Small intestine (tissue), 7 donors: ENCODE results near the gene PTPRG. TPM values are rescaled to one million over a fixed set of nuclear protein-coding genes. Genes with fewer than 3 reads are reported as not detected.

Source experiments
- DNase-seq, 2 donors: peaks; one replicate each; pipeline versions ENCODE4 v3.0.0 to v3.0.0-alpha.2; 2013
- FAIRE-seq: peaks from 2 replicates; lab custom pipeline; 2012; peaks lifted over from hg19 to GRCh38; lab: Jason Lieb, UNC
- H3K27ac ChIP-seq, 3 donors: one replicate each; pipeline ENCODE4 v1.5.1; 2013; ENCODE audit warnings: low read length in 2 of 3, mild to moderate bottlenecking in 2 of 3, control low read depth in 1 of 3, inconsistent platforms in 1 of 3, low read depth in 1 of 3, moderate library complexity in 1 of 3
- H3K27me3 ChIP-seq, 3 donors: one replicate each; pipeline ENCODE4 v1.6.1; 2013; ENCODE audit warnings: low read length in 3 of 3, inconsistent platforms in 1 of 3; ENCODE audit not compliant: control insufficient read depth in 3 of 3, insufficient read depth in 3 of 3
- H3K36me3 ChIP-seq, 3 donors: one replicate each; pipeline ENCODE4 v1.6.1; 2013; ENCODE audit warnings: low read length in 3 of 3, inconsistent platforms in 1 of 3, low read depth in 1 of 3, mild to moderate bottlenecking in 1 of 3, moderate library complexity in 1 of 3; ENCODE audit not compliant: control insufficient read depth in 3 of 3, insufficient read depth in 2 of 3
- H3K4me1 ChIP-seq, 3 donors: one replicate each; pipeline ENCODE4 v1.6.1; 2013; ENCODE audit warnings: low read length in 2 of 3, inconsistent platforms in 1 of 3, low read depth in 1 of 3, mild to moderate bottlenecking in 1 of 3, moderate library complexity in 1 of 3; ENCODE audit not compliant: control insufficient read depth in 3 of 3, insufficient read depth in 2 of 3
- H3K4me3 ChIP-seq, 3 donors: one replicate each; pipeline ENCODE4 v1.5.1; 2013; ENCODE audit warnings: low read length in 3 of 3, control low read depth in 1 of 3, inconsistent platforms in 1 of 3, low read depth in 1 of 3, mild to moderate bottlenecking in 1 of 3, moderate library complexity in 1 of 3
- H3K9me3 ChIP-seq, 2 donors: one replicate each; pipeline ENCODE4 v1.6.1; 2013; ENCODE audit warnings: low read depth in 1 of 2, low read length in 1 of 2; ENCODE audit not compliant: control insufficient read depth in 2 of 2, insufficient read depth in 1 of 2
- WGBS, 3 donors: extraction: QIAGEN DNeasy Blood & Tissue Kit; methylation state at CpG; one replicate each; pipeline ENCODE4 v1.1.7; 2013; 5-methylcytosine and 5-hydroxymethylcytosine counted together
- polyA plus RNA-seq, 4 donors: library from polyadenylated mRNA; stranded (reverse) in 3 of 4; unstranded in 1 of 4; fragments of 200-250 nt in 3 of 4; fragments of 120-200 nt in 1 of 4; gene quantifications; one replicate each; pipeline versions ENCODE4 v1.2.1 to v1.2.3, GENCODE V29; 2013
- donor health status: healthy with polysubstance abuse.
- donor health status: control.
- donor health status: control.
- donor health status: Bipolar disorder and iron deficiency.
- donor health status: healthy.

PTPRG gene
- polyA plus RNA-seq, 4 donors, result 0.81 to 18.3 (median 5.6) TPM

GRCh38 chr3:61727435-61727834, 166.1 kb downstream of the PTPRG start:
- Histone ChIP-seq H3K27me3 (no peaks in the 10 kb centered on the region), H3K27ac (no peak overlapping the region), H3K36me3 (no peaks in the 10 kb centered on the region), H3K9me3 (no peaks in the 10 kb centered on the region), H3K4me1 (peaks cover 4 to 22% (median 4%) of the 10 kb centered on the region in 3 donors), H3K4me3 (no peak overlapping the region)
- FAIRE-seq, result no peak
- WGBS, 3 donors, result 76 to 82% (median 77%) methylated on average over 5 of the region's 5 CpGs
- DNase-seq, result peak in 1 of 2 donors; percentile 26

- FAIRE-seq (no peak), DNase-seq (no peak)
- Histone ChIP-seq H3K9me3 (no peaks in the 10 kb centered on the region), H3K36me3 (no peaks in the 10 kb centered on the region), H3K27me3 (no peaks in the 10 kb centered on the region), H3K27ac (no peak overlapping the region), H3K4me1 (peaks cover 4 to 26% (median 8%) of the 10 kb centered on the region in 3 donors), H3K4me3 (no peak overlapping the region)
- 62 to 76% (median 67%) methylated on average over 6 of the region's 6 CpGs for WGBS, 3 donors
Measured at GRCh38 chr3:61729038-61729634, 167.8 kb downstream of the PTPRG start.

GRCh38 chr3:61730056-61730455, 168.7 kb downstream of the PTPRG start:
- Histone ChIP-seq H3K9me3 (no peaks in the 10 kb centered on the region), H3K27ac (no peak overlapping the region), H3K4me3 (no peak overlapping the region), H3K27me3 (no peaks in the 10 kb centered on the region), H3K4me1 (peaks cover 4 to 26% (median 8%) of the 10 kb centered on the region in 3 donors), H3K36me3 (no peaks in the 10 kb centered on the region)
- whole genome bisulfite sequencing, 3 donors, result 64 to 71% (median 65%) methylated on average over 4 of the region's 4 CpGs
- no peak for DNase-seq
- no peak for FAIRE-seq

GRCh38 chr3:61730577-61731231, 169.3 kb downstream of the PTPRG start:
- 22 to 39% (median 35%) methylated on average over 2 of the region's 2 CpGs for WGBS, 3 donors
- no peak overlapping the region for H3K4me3 ChIP-seq
- no peak for FAIRE-seq

GRCh38 chr3:61733000-61733399, 171.6 kb downstream of the PTPRG start:
- WGBS, 3 donors, result 20 to 43% (median 35%) methylated on average over 1 of the region's 1 CpG
- H3K27me3 ChIP-seq, result no peaks in the 10 kb centered on the region
- H3K27ac ChIP-seq, result no peak overlapping the region
- H3K4me1 ChIP-seq, result peaks cover 4 to 14% (median 8%) of the 10 kb centered on the region in 3 donors
- H3K36me3 ChIP-seq, result no peaks in the 10 kb centered on the region
- no peaks in the 10 kb centered on the region for H3K9me3 ChIP-seq
- no peak for FAIRE-seq
- H3K4me3 ChIP-seq, result no peak overlapping the region
- no peak for DNase-seq

More at GRCh38 chr3:61730577-61731231, 169.3 kb downstream of the PTPRG start:
- no peaks in the 10 kb centered on the region for H3K27me3 ChIP-seq
- no peaks in the 10 kb centered on the region for H3K36me3 ChIP-seq
- H3K4me1 ChIP-seq, result peaks cover 4 to 23% (median 8%) of the 10 kb centered on the region in 3 donors
- no peak for DNase-seq
- no peak overlapping the region for H3K27ac ChIP-seq
- H3K9me3 ChIP-seq, result no peaks in the 10 kb centered on the region

GRCh38 chr3:61733876-61734275, 172.5 kb downstream of the PTPRG start:
- 48 to 60% (median 51%) methylated on average over 6 of the region's 6 CpGs for WGBS, 3 donors
- no peak for FAIRE-seq
- no peak overlapping the region for H3K4me3 ChIP-seq

GRCh38 chr3:61734749-61735686, 173.6 kb downstream of the PTPRG start:
- Histone ChIP-seq H3K27ac (no peak overlapping the region), H3K27me3 (no peaks in the 10 kb centered on the region), H3K4me3 (no peak overlapping the region), H3K4me1 (peaks cover 0 to 11% (median 5%) of the 10 kb centered on the region in 3 donors), H3K9me3 (no peaks in the 10 kb centered on the region), H3K36me3 (no peaks in the 10 kb centered on the region)
- WGBS, 3 donors, result 13 to 46% (median 39%) methylated on average over 6 of the region's 6 CpGs
- FAIRE-seq, result no peak
- DNase-seq, result peak in 1 of 2 donors; percentile 55

More at GRCh38 chr3:61733876-61734275, 172.5 kb downstream of the PTPRG start:
- H3K36me3 ChIP-seq, result no peaks in the 10 kb centered on the region
- peaks cover 4 to 14% (median 8%) of the 10 kb centered on the region in 3 donors for H3K4me1 ChIP-seq
- no peak for DNase-seq
- no peaks in the 10 kb centered on the region for H3K27me3 ChIP-seq
- H3K27ac ChIP-seq, result no peak overlapping the region
- no peaks in the 10 kb centered on the region for H3K9me3 ChIP-seq

GRCh38 chr3:61736506-61736905, 175.1 kb downstream of the PTPRG start:
- no peak overlapping the region for H3K27ac ChIP-seq
- H3K9me3 ChIP-seq, result no peaks in the 10 kb centered on the region
- no peaks in the 10 kb centered on the region for H3K27me3 ChIP-seq
- no peak overlapping the region for H3K4me3 ChIP-seq
- no peak for FAIRE-seq
- DNase-seq, result no peak
- WGBS, 3 donors, result 87 to 95% (median 91%) methylated on average over 5 of the region's 5 CpGs
- H3K4me1 ChIP-seq, result peaks cover 0 to 4% (median 4%) of the 10 kb centered on the region in 3 donors
- no peaks in the 10 kb centered on the region for H3K36me3 ChIP-seq
